Measurements from ENCODE around the gene MAN1C1.

- TF ChIP-seq POLR2A (IDR thresholded peaks at IDR 0.05) (no peak), CTCF (IDR thresholded peaks at IDR 0.05) (no peak), POLR2AphosphoS5 (IDR thresholded peaks at IDR 0.05) (no peak)
These were observed 163.9 kb downstream of the MAN1C1 start for GRCh38 chr1:25780318-25781129.
